GM10266 (cell line): ENCODE data around the gene INHBB.

Experiments used
- DNase-seq: peaks from one replicate; pipeline ENCODE4 v3.0.0; 2012; ENCODE audit errors: extremely low spot score
- TF ChIP-seq, protein P1 (sequence below): IDR thresholded peaks from 2 replicates; pipeline ENCODE4 v1.5.1; 2012; ENCODE audit warnings: mild to moderate bottlenecking, low read depth; ENCODE audit not compliant: control insufficient read depth, insufficient read depth; ENCODE audit errors: missing control alignments

The INHBB gene

DNA sequence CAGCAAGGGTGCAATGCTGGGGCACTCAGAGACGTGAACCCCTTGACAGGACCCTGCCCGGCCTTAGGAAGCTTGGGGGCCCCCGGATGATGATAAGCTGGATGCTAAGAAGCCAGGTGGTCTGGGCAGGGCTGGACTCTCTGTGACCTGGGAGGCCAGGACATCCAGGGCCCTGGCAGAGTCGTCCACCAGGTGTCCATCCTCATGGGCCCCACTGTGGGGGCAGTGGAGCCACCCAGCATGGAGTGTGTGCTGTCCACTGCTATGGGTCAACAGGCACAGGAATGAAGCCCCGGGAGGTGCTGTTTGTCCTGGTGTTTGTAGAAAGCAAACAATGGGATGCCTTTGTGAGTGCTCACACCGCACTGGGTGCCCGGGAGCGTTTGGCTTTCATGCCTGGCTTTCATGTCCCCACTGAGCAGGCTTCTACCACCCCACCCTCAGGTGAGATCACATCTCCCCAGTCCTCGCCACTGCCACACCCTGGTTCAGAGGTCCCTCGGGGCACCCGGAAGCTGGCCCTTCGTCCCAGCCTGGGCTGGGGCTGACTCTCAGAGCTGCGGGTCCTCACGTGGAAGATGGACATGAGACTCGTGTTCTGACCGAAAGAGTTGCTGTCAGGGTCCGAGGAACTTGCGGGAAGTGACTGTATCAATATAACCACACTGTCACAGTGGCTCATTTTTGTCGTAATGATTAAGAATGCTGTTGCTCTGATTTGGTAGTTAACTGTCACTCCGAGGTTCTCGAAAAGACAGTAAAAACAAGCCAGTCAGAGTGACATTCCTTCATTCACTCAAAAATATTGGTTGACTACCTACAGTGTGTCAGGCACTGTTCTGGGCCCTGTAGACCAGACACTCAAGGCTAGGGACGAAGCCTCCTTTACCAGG lies 53.3 kb downstream of the INHBB start:
- DNase-seq: no peak
- TF ChIP-seq, protein P1, sequence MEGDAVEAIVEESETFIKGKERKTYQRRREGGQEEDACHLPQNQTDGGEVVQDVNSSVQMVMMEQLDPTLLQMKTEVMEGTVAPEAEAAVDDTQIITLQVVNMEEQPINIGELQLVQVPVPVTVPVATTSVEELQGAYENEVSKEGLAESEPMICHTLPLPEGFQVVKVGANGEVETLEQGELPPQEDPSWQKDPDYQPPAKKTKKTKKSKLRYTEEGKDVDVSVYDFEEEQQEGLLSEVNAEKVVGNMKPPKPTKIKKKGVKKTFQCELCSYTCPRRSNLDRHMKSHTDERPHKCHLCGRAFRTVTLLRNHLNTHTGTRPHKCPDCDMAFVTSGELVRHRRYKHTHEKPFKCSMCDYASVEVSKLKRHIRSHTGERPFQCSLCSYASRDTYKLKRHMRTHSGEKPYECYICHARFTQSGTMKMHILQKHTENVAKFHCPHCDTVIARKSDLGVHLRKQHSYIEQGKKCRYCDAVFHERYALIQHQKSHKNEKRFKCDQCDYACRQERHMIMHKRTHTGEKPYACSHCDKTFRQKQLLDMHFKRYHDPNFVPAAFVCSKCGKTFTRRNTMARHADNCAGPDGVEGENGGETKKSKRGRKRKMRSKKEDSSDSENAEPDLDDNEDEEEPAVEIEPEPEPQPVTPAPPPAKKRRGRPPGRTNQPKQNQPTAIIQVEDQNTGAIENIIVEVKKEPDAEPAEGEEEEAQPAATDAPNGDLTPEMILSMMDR: no peak

GRCh38 chr2:120399889-120400240 lies 53.9 kb downstream of the INHBB start:
- no peak for DNase-seq
- TF ChIP-seq, protein P1: no peak

DNA sequence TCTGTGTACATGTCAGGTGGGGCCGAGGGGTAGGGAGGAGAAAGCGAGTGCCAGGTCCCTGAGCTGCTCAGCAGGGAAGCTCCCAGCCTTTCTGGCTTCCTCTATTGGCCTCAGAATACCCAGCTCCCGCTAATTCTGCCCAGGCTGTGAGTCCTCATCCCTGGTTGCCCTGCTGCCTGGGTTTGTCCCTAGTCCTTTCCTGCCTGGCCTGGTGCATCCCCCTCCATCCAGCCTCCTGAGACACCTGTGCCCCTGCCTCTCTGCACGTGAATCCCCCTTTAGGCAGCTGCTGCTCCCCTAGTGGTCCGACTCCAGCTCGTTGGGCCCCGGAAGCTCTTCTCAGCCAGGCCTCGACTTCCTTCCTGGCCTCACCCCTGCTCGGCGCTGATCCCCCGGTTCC lies 54.6 kb downstream of the INHBB start:
- no peak for DNase-seq
- TF ChIP-seq, protein P1: no peak
